NCI-H2227 treated with DMSO at 0.1 percent for 48 hours (cell line): ENCODE measurements around the gene FAM13A.
"Not testable (repeated sequence)": the region's sequence is repeated elsewhere in the genome, so short reads cannot be mapped to it uniquely, and the experiment has no call there.

ENCODE experiments used
- DNase-seq: peaks from one replicate; lab custom pipeline; 2025; lab: John Stamatoyannopoulos, UW

The FAM13A gene

GRCh38 chr4:89042055-89042454, 14.9 kb downstream of the FAM13A start:
- DNase-seq, result no peak

- no peak for DNase-seq
Measured at GRCh38 chr4:89039730-89040338, 17.2 kb downstream of the FAM13A start.

GRCh38 chr4:89036535-89036934, 20.4 kb downstream of the FAM13A start:
- DNase-seq, result no peak

- DNase-seq, result no peak
Measured at GRCh38 chr4:89031272-89031671, 25.7 kb downstream of the FAM13A start.

- no peak for DNase-seq
Measured at GRCh38 chr4:89029591-89029990, 27.4 kb downstream of the FAM13A start.

- no peak for DNase-seq
Measured at GRCh38 chr4:89026542-89026941, 30.4 kb downstream of the FAM13A start.

GRCh38 chr4:89024051-89024675, 32.8 kb downstream of the FAM13A start:
- DNase-seq, result peak; percentile 58

- DNase-seq, result no peak
Measured at GRCh38 chr4:89023140-89023539, 33.8 kb downstream of the FAM13A start.

GRCh38 chr4:89022426-89023128, 34.4 kb downstream of the FAM13A start:
- DNase-seq, result no peak

GRCh38 chr4:89021684-89022083, 35.3 kb downstream of the FAM13A start:
- DNase-seq, result no peak

GRCh38 chr4:89021062-89021461, 35.9 kb downstream of the FAM13A start:
- DNase-seq, result no peak

GRCh38 chr4:89014897-89015296, 42.1 kb downstream of the FAM13A start:
- not testable (repeated sequence) for DNase-seq

GRCh38 chr4:89009761-89010369, 47.1 kb downstream of the FAM13A start:
- DNase-seq, result no peak

GRCh38 chr4:89009115-89009514, 47.9 kb downstream of the FAM13A start:
- no peak for DNase-seq

- no peak for DNase-seq
Measured at GRCh38 chr4:89008166-89008565, 48.8 kb downstream of the FAM13A start.

GRCh38 chr4:89007338-89007939, 49.5 kb downstream of the FAM13A start:
- no peak for DNase-seq

GRCh38 chr4:89006307-89006706, 50.7 kb downstream of the FAM13A start:
- DNase-seq, result no peak

- DNase-seq, result not testable (repeated sequence)
Measured at GRCh38 chr4:89005066-89005465, 51.9 kb downstream of the FAM13A start.

- no peak for DNase-seq
Measured at GRCh38 chr4:89001647-89002445, 55.1 kb downstream of the FAM13A start.

GRCh38 chr4:89000844-89001360, 56.1 kb downstream of the FAM13A start:
- DNase-seq, result no peak

- DNase-seq, result no peak
Measured at GRCh38 chr4:89000382-89000781, 56.6 kb downstream of the FAM13A start.
